Activated B cell treated with CpG ODN at 0.5 μM for 24 hours (primary cell): ENCODE data around the gene CHPF2. TPM values are rescaled to one million over a fixed set of nuclear protein-coding genes. Genes with fewer than 3 reads are reported as not detected.

Experiments used
- ATAC-seq: fragments of 200-7000 bp; cut with Tn5 transposase; one replicate; pipeline ENCODE4 v1.10.0; 2021; ENCODE audit warnings: low read depth, mild to moderate bottlenecking, moderate library complexity
- CTCF ChIA-PET: fragments of 350-600 bp; sonication (Branson Sonifier 250); formaldehyde crosslinking; loops from one replicate; lab custom pipeline; 2021; ENCODE audit warnings: antibody characterized with exemption; lab: Charles Lee
- POLR2A ChIA-PET: fragments of 350-600 bp; sonication (Branson Sonifier 250); formaldehyde crosslinking; loops from one replicate; lab custom pipeline; 2021; ENCODE audit warnings: antibody characterized with exemption; lab: Charles Lee
- DNase-seq: peaks from one replicate; pipeline ENCODE4 v3.0.0; 2022
- H3K27ac Mint-ChIP-seq: one replicate; pipeline ENCODE4 v1.8.0; 2020; ENCODE audit warnings: mixed read lengths
- H3K27me3 Mint-ChIP-seq: one replicate; pipeline ENCODE4 v1.8.0; 2021; ENCODE audit warnings: mixed read lengths
- H3K36me3 Mint-ChIP-seq: one replicate; pipeline ENCODE4 v1.8.0; 2021; ENCODE audit warnings: low read depth, mixed read lengths
- H3K4me1 Mint-ChIP-seq: one replicate; pipeline ENCODE4 v1.8.0; 2021; ENCODE audit warnings: mixed read lengths
- H3K4me3 Mint-ChIP-seq: one replicate; pipeline ENCODE4 v1.8.0; 2020; ENCODE audit warnings: mild to moderate bottlenecking, mixed read lengths
- H3K9me3 Mint-ChIP-seq: one replicate; pipeline ENCODE4 v1.8.0; 2020; ENCODE audit warnings: mixed read lengths
- intact Hi-C: fragments of 100-400 bp; cut with micrococcal nuclease; formaldehyde crosslinking; loops from one replicate; pipeline ENCODE4 v1.15.1; 2024
- total RNA-seq: library from RNA; stranded (reverse); gene quantifications from 2 replicates; pipeline ENCODE4 v1.2.3, GENCODE V29; 2022
- TF ChIP-seq, protein P1 (sequence below): fragments of 200-600 bp; IDR thresholded peaks from one replicate; pipeline ENCODE4 v1.8.0; 2022; ENCODE audit warnings: antibody characterized with exemption, mild to moderate bottlenecking

Gene CHPF2
- total RNA-seq, 1 donor from 2014 or later, result 41.2 TPM

DNA sequence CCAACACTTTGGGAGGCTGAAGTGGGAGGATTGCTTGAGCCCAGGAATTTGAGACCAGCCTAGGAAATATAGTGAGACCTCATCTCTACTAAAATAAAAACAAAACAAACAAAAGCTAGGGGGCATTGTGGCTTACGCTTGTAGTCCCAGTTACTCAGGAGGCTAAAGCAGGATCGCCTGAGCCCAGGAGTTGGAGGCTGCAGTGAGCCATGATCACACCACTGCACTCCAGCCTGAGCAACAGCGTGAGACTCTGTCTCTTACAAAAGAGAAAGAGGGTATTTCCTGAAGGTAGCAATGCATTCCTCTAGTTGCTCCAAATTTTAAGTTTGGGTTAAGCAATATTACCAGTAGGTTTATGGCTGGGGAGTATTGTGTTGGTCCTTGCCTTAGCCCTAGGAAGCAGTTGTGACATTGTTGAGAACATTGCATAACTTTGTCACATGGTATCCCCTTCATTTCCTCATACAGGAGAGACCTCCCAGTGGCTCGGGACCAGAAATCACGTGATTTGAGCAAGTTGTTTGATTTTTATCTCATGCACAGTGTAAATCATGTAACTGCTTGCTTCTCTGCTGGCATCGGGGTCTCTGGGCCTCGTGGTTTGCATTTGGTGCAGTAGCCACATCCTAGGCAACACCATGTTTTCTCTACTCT lies 39.5 kb downstream of the CHPF2 start:
- CTCF ChIA-PET, result no interaction called here
- no peak for DNase-seq
- Mint-ChIP-seq H3K27me3 (peaks cover 18% of the 10 kb centered on the region), H3K4me1 (peaks cover 4% of the 10 kb centered on the region), H3K27ac (no peak overlapping the region), H3K4me3 (no peak overlapping the region), H3K36me3 (no peaks in the 10 kb centered on the region), H3K9me3 (no peaks in the 10 kb centered on the region)
- ATAC-seq, result no peak
- TF ChIP-seq, protein P1, sequence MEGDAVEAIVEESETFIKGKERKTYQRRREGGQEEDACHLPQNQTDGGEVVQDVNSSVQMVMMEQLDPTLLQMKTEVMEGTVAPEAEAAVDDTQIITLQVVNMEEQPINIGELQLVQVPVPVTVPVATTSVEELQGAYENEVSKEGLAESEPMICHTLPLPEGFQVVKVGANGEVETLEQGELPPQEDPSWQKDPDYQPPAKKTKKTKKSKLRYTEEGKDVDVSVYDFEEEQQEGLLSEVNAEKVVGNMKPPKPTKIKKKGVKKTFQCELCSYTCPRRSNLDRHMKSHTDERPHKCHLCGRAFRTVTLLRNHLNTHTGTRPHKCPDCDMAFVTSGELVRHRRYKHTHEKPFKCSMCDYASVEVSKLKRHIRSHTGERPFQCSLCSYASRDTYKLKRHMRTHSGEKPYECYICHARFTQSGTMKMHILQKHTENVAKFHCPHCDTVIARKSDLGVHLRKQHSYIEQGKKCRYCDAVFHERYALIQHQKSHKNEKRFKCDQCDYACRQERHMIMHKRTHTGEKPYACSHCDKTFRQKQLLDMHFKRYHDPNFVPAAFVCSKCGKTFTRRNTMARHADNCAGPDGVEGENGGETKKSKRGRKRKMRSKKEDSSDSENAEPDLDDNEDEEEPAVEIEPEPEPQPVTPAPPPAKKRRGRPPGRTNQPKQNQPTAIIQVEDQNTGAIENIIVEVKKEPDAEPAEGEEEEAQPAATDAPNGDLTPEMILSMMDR, result no peak
- intact Hi-C loops, result no loop called here
- POLR2A ChIA-PET, result no interaction called here

GRCh38 chr7:151272405-151272804 lies 40.1 kb downstream of the CHPF2 start:
- Mint-ChIP-seq H3K9me3 (no peaks in the 10 kb centered on the region), H3K4me1 (peaks cover 8% of the 10 kb centered on the region), H3K36me3 (no peaks in the 10 kb centered on the region), H3K27me3 (peaks cover 19% of the 10 kb centered on the region), H3K27ac (no peak overlapping the region), H3K4me3 (no peak overlapping the region)
- CTCF ChIA-PET, result no interaction called here
- DNase-seq (no peak), ATAC-seq (no peak)
- intact Hi-C loops, result no loop called here
- TF ChIP-seq, protein P1, result no peak
- POLR2A ChIA-PET, result no interaction called here

DNA sequence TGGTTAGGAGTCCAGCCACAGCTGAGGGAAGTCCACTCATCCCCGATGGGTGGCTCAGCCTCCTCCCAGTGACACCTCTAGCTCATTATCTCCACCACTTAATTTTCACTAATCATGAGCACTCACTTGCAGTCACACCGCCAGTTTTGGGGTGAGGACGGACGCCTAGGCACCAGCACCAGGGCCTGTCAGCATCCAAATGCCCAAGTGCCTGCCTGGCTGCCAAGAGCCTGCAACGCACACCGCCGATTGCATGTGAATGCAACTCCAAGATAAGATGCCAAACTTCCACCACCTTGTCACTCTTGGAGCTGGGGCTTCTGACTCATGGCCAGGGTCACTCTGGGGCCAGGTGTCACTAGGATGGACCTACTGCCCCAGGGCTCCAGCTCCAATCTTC lies 40.6 kb downstream of the CHPF2 start:
- H3K36me3 Mint-ChIP-seq, result no peaks in the 10 kb centered on the region
- TF ChIP-seq, protein P1, result no peak
- H3K27me3 Mint-ChIP-seq, result peaks cover 19% of the 10 kb centered on the region
- ChIA-PET POLR2A (no interaction called here), CTCF (no interaction called here)
- H3K4me1 Mint-ChIP-seq, result peaks cover 9% of the 10 kb centered on the region
- intact Hi-C loops, result no loop called here
- H3K9me3 Mint-ChIP-seq, result no peaks in the 10 kb centered on the region
- no peak overlapping the region for H3K4me3 Mint-ChIP-seq
- DNase-seq (no peak), ATAC-seq (no peak)
- H3K27ac Mint-ChIP-seq, result no peak overlapping the region

- Mint-ChIP-seq H3K9me3 (no peaks in the 10 kb centered on the region), H3K27me3 (peaks cover 24% of the 10 kb centered on the region), H3K36me3 (no peaks in the 10 kb centered on the region), H3K4me1 (peaks cover 9% of the 10 kb centered on the region), H3K4me3 (no peak overlapping the region), H3K27ac (no peak overlapping the region)
- POLR2A ChIA-PET, result no interaction called here
- CTCF ChIA-PET, result no interaction called here
- ATAC-seq (no peak), DNase-seq (no peak)
- intact Hi-C loops, result no loop called here
- TF ChIP-seq, protein P1, result no peak
These were observed 41.5 kb downstream of the CHPF2 start for GRCh38 chr7:151273651-151274390.

DNA sequence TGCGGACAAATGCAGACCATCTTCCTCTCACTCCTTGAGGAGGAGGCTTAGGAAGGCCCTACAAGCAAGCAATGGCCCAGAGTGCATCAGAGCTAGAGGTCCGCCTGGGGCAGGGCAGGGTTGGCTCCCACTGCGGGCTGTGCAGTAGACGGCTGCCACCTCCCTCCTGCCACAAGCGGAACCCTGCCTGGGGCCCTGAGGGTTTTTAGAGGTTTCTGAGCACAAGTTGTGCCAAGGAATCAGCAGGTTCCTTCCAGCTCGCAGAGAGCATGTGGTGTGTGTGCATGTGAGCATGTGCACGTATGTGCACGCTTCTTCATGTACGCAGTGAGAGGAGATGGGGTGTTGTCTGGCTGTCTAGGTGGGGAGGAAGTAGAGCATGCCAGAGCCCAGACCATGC lies 42.1 kb downstream of the CHPF2 start:
- CTCF ChIA-PET, result no interaction called here
- Mint-ChIP-seq H3K4me1 (peaks cover 9% of the 10 kb centered on the region), H3K9me3 (no peaks in the 10 kb centered on the region), H3K36me3 (no peaks in the 10 kb centered on the region), H3K27me3 (peaks cover 29% of the 10 kb centered on the region), H3K27ac (no peak overlapping the region), H3K4me3 (no peak overlapping the region)
- DNase-seq (no peak), ATAC-seq (no peak)
- intact Hi-C loops, result no loop called here
- POLR2A ChIA-PET, result no interaction called here
- TF ChIP-seq, protein P1, result no peak
